ENCODE results near the gene PLEKHA1.

The PLEKHA1 gene

DNA sequence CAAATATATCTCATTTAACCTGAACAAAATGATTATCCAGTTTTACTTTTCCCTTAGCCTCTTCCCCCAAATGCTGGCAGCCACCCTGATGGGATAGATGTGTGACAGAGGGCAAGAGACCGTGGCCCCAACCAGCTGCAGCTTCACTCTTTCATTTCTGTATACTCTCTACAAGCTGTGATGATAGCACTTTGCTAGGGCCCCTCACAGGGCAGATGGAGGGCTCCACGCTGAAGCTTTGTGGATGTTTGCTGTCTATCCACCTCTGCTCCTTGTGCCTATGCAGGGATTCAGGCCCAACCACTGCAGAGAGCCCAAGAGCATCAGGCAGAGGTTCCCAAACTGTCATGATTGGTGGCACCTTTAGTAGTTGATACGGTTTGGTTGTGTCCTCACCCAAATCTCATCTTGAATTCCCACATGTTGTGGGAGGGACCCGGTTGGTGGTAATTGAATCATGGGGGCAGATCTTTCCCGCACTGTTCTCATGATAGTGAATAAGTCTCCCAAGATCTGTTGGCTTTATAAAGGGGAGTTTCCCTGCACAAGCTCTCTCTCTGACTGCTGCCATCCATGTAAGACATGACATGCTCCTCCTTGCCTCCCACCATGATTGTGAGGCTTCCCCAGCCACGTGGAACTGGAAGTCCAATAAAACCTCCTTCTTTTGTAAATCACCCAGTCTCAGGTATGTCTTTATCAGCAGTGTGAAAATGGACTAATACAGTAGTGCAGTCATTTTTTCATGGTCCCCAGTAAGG lies 107.0 kb downstream of the PLEKHA1 start:
- DNase-seq = no peak

All from activated CD4-positive, alpha-beta T cell treated with anti-CD3 and anti-CD28 coated beads, Interleukin-10, Interleukin-2, amounts not matched to agents 100 ng/mL and 50 ng/mL, durations not matched to agents 16 hours and 8 hours (primary cell).